Panc1 (cell line): ENCODE results near the gene ACOT2. TPM values are rescaled to one million over a fixed set of nuclear protein-coding genes. Genes with fewer than 3 reads are reported as not detected.

ENCODE experiments used
- ATAC-seq: fragments of 200-7000 bp; cut with Tn5 transposase; 2 replicates; pipeline ENCODE4 v1.9.1; 2020; ENCODE audit warnings: mild to moderate bottlenecking, moderate library complexity
- BruUV-seq: library from RNA; stranded (reverse); fragments of 400-500 nt; replicated peaks from 2 replicates; lab custom pipeline; 2021; lab: Mats Ljungman, UMichigan
- CTCF ChIA-PET: fragments of 300-600 bp; sonication (Branson Sonifier 250); formaldehyde crosslinking; loops from one replicate; lab custom pipeline; 2022; ENCODE audit warnings: antibody characterized with exemption; lab: Charles Lee
- POLR2A ChIA-PET: fragments of 300-600 bp; sonication (Branson Sonifier 250); formaldehyde crosslinking; loops from one replicate; lab custom pipeline; 2022; ENCODE audit warnings: antibody characterized with exemption; lab: Charles Lee
- DNase-seq: peaks from one replicate; pipeline ENCODE4 v3.0.0-alpha.2; 2010; ENCODE audit warnings: low read depth, low spot score
- H3K27ac ChIP-seq: 2 replicates; pipeline ENCODE4 v1.5.1; 2011; ENCODE audit warnings: mild to moderate bottlenecking, low read length, inconsistent platforms
- H3K27me3 ChIP-seq: fragments of 200-500 bp; sonication (Bioruptor generic); 2 replicates; pipeline ENCODE4 v1.6.0; 2014; ENCODE audit warnings: low read length, inconsistent platforms; ENCODE audit not compliant: control insufficient read depth, insufficient read depth
- H3K36me3 ChIP-seq: fragments of 200-500 bp; sonication (Bioruptor generic); 2 replicates; pipeline ENCODE4 v1.5.1; 2014; ENCODE audit warnings: inconsistent platforms, mild to moderate bottlenecking, low read length, moderate library complexity; ENCODE audit not compliant: control insufficient read depth, insufficient read depth
- H3K4me1 ChIP-seq: 2 replicates; pipeline ENCODE4 v1.5.1; 2011; ENCODE audit warnings: inconsistent platforms, mild to moderate bottlenecking, low read length, moderate library complexity; ENCODE audit not compliant: control insufficient read depth, insufficient read depth
- H3K4me3 ChIP-seq, 2 experiments: 2 replicates each; pipeline ENCODE4 v1.5.1; 2011 to 2012; ENCODE audit warnings: low read depth in 2 of 2, low read length in 2 of 2, mild to moderate bottlenecking in 2 of 2, inconsistent platforms in 1 of 2, moderate library complexity in 1 of 2
- H3K9me3 ChIP-seq: fragments of 200-500 bp; sonication (Bioruptor generic); 2 replicates; pipeline ENCODE4 v1.5.1; 2014; ENCODE audit warnings: low read depth, mild to moderate bottlenecking, inconsistent platforms, low read length, moderate library complexity; ENCODE audit not compliant: control insufficient read depth, insufficient read depth
- POLR2AphosphoS5 ChIP-seq: IDR thresholded peaks from 2 replicates; pipeline ENCODE4 v1.6.1; 2012; ENCODE audit warnings: mild to moderate bottlenecking, low read depth, low read length, moderate library complexity
- SIN3A ChIP-seq: IDR thresholded peaks from 2 replicates; pipeline ENCODE4 v1.6.1; 2012; ENCODE audit warnings: low read depth, mild to moderate bottlenecking, low read length, moderate library complexity, borderline replicate concordance; ENCODE audit not compliant: insufficient read depth
- TCF7L2 ChIP-seq: IDR thresholded peaks from 2 replicates; pipeline ENCODE4 v1.6.1; 2011; ENCODE audit warnings: mild to moderate bottlenecking, low read depth, low read length, inconsistent platforms
- in situ Hi-C: cut with HindIII; loops from 2 replicates; pipeline ENCODE4 v1.10.0; 2016; ENCODE audit warnings: low sequenced_read_pairs, low pct_unique_long_range_greater_than_20kb
- intact Hi-C: fragments of 100-400 bp; cut with micrococcal nuclease; formaldehyde crosslinking; loops from one replicate; pipeline ENCODE4 v1.10.0; 2022; ENCODE audit not compliant: unreplicated experiment
- total RNA-seq: library from RNA; stranded (reverse); gene quantifications from one replicate; pipeline ENCODE4 v1.2.1, GENCODE V29; 2021; ENCODE audit not compliant: unreplicated experiment
- TF ChIP-seq, protein P1 (sequence below), 2 experiments: IDR thresholded peaks; 2 replicates each; pipeline ENCODE4 v1.6.1; 2011 to 2012; ENCODE audit warnings: low read depth in 2 of 2, control low read depth in 1 of 2, low read length in 1 of 2, mild to moderate bottlenecking in 1 of 2, moderate library complexity in 1 of 2; ENCODE audit not compliant: insufficient read depth in 1 of 2
- TF ChIP-seq, protein P2 (sequence below): fragments of 450-650 bp; IDR thresholded peaks from 2 replicates; pipeline ENCODE4 v1.5.1; 2017; ENCODE audit warnings: mild to moderate bottlenecking

ACOT2 gene
- total RNA-seq, 1 experiment from 2014 or later = 24.9 TPM

DNA sequence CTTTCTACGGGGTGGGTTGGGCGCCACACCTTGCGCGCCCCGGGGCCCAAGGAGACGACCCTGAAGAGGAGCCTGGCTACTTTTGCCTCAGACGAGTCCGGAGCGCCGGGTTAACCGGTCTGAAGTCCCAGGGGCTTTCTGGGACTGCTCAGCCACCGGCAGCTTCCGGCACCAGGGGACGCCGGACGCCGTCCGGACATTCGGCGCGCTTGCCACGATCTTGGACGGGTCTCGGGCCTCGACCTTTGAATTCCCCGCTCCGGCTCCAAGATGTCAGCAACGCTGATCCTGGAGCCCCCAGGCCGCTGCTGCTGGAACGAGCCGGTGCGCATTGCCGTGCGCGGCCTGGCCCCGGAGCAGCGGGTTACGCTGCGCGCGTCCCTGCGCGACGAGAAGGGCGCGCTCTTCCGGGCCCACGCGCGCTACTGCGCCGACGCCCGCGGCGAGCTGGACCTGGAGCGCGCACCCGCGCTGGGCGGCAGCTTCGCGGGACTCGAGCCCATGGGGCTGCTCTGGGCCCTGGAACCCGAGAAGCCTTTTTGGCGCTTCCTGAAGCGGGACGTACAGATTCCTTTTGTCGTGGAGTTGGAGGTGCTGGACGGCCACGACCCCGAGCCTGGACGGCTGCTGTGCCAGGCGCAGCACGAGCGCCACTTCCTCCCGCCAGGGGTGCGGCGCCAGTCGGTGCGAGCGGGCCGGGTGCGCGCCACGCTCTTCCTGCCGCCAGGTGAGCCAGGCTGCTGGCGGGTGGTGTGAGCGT is 22.9 kb downstream of the ACOT2 start, which contains the start of gene ACOT4:
ACOT4 (plus strand) TSS at position 184 of the 760 bp plus-strand sequence; CDS start at position 271, 87 bp downstream.
- ATAC-seq (peak; percentile 89), DNase-seq (no peak)
- Histone ChIP-seq H3K36me3 (no peaks in the 10 kb centered on the region), H3K9me3 (no peaks in the 10 kb centered on the region), H3K4me3 (peak within 1 kb of the TSS; percentile 52 to 60), H3K27me3 (no peaks in the 10 kb centered on the region), H3K27ac (peak within 1 kb of the TSS; percentile 63), H3K4me1 (no peaks in the 10 kb centered on the region)
- TF ChIP-seq TCF7L2 = no peak
- no peak for TF ChIP-seq POLR2AphosphoS5
- TF ChIP-seq, protein P1, sequence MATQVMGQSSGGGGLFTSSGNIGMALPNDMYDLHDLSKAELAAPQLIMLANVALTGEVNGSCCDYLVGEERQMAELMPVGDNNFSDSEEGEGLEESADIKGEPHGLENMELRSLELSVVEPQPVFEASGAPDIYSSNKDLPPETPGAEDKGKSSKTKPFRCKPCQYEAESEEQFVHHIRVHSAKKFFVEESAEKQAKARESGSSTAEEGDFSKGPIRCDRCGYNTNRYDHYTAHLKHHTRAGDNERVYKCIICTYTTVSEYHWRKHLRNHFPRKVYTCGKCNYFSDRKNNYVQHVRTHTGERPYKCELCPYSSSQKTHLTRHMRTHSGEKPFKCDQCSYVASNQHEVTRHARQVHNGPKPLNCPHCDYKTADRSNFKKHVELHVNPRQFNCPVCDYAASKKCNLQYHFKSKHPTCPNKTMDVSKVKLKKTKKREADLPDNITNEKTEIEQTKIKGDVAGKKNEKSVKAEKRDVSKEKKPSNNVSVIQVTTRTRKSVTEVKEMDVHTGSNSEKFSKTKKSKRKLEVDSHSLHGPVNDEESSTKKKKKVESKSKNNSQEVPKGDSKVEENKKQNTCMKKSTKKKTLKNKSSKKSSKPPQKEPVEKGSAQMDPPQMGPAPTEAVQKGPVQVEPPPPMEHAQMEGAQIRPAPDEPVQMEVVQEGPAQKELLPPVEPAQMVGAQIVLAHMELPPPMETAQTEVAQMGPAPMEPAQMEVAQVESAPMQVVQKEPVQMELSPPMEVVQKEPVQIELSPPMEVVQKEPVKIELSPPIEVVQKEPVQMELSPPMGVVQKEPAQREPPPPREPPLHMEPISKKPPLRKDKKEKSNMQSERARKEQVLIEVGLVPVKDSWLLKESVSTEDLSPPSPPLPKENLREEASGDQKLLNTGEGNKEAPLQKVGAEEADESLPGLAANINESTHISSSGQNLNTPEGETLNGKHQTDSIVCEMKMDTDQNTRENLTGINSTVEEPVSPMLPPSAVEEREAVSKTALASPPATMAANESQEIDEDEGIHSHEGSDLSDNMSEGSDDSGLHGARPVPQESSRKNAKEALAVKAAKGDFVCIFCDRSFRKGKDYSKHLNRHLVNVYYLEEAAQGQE (IDR thresholded peaks at IDR 0.05; ENCODE audit: insufficient read depth in 1 of 2, low read depth in 2 of 2, low read length in 1 of 2) = no peak
- TF ChIP-seq SIN3A = no peak
- TF ChIP-seq, protein P2, sequence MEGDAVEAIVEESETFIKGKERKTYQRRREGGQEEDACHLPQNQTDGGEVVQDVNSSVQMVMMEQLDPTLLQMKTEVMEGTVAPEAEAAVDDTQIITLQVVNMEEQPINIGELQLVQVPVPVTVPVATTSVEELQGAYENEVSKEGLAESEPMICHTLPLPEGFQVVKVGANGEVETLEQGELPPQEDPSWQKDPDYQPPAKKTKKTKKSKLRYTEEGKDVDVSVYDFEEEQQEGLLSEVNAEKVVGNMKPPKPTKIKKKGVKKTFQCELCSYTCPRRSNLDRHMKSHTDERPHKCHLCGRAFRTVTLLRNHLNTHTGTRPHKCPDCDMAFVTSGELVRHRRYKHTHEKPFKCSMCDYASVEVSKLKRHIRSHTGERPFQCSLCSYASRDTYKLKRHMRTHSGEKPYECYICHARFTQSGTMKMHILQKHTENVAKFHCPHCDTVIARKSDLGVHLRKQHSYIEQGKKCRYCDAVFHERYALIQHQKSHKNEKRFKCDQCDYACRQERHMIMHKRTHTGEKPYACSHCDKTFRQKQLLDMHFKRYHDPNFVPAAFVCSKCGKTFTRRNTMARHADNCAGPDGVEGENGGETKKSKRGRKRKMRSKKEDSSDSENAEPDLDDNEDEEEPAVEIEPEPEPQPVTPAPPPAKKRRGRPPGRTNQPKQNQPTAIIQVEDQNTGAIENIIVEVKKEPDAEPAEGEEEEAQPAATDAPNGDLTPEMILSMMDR = no peak
- no TSS peak for BruUV-seq
- in situ Hi-C loops = no loop called here
- intact Hi-C loops = no loop called here
- CTCF ChIA-PET = no interaction called here
- POLR2A ChIA-PET = no interaction called here

DNA sequence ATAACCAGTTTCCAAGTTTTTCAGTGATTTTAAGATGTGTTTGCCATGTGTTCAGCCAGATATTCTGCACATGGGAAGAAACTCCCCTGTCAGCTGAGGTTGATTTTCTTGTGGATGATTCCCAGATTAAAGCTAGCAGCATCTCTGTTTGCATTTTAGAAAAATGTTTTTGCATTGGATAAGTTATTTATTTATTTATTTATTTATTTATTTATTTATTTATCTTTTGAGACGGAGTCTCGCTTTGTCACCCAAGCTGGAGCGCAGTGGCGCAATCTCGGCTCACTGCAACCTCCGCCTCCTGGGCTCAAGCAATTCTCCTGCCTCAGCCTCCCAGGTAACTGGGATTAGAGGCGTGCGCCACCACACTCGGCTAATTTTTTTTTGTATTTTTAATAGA is 25.5 kb downstream of the ACOT2 start:
- intact Hi-C loops = no loop called here
- no peak for ATAC-seq
- CTCF ChIA-PET = no interaction called here

More for the DNA sequence above, 25.5 kb downstream of the ACOT2 start:
- H3K36me3 ChIP-seq = no peaks in the 10 kb centered on the region
- in situ Hi-C loops = no loop called here
- POLR2A ChIA-PET = no interaction called here
- DNase-seq = no peak
- H3K4me3 ChIP-seq = no peak overlapping the region
- H3K9me3 ChIP-seq = no peaks in the 10 kb centered on the region
- no peaks in the 10 kb centered on the region for H3K27me3 ChIP-seq
- no TSS peak for BruUV-seq
- H3K4me1 ChIP-seq = no peaks in the 10 kb centered on the region
- H3K27ac ChIP-seq = no peak overlapping the region
- TF ChIP-seq POLR2AphosphoS5 (no peak), SIN3A (no peak), TCF7L2 (no peak)
- TF ChIP-seq, protein P2 = no peak
- TF ChIP-seq, protein P1 (IDR thresholded peaks at IDR 0.05; ENCODE audit: insufficient read depth in 1 of 2, low read depth in 2 of 2, low read length in 1 of 2) = no peak
